Neuronal stem cell (in vitro differentiated cells): ENCODE measurements around the gene SLIT3.

Source experiments
- DNase-seq: peaks from one replicate; pipeline ENCODE4 v3.0.0-alpha.2; 2013; ENCODE audit warnings: low spot score
- H2AFZ ChIP-seq: one replicate; pipeline ENCODE4 v1.6.1; 2013; ENCODE audit warnings: mild to moderate bottlenecking, low read length, inconsistent platforms
- H2AK5ac ChIP-seq: 2 replicates; pipeline ENCODE4 v1.6.1; 2013; ENCODE audit warnings: low read depth, mild to moderate bottlenecking, inconsistent platforms, low read length, moderate library complexity, mixed read lengths
- H2BK120ac ChIP-seq: 2 replicates; pipeline ENCODE4 v1.6.1; 2013; ENCODE audit warnings: low read depth, mild to moderate bottlenecking, inconsistent platforms, low read length, moderate library complexity, mixed read lengths
- H2BK12ac ChIP-seq: one replicate; pipeline ENCODE4 v1.6.1; 2013; ENCODE audit warnings: low read length, inconsistent platforms
- H2BK15ac ChIP-seq: 2 replicates; pipeline ENCODE4 v1.6.1; 2013; ENCODE audit warnings: mild to moderate bottlenecking, low read length, inconsistent platforms, mixed read lengths
- H2BK5ac ChIP-seq: one replicate; pipeline ENCODE4 v1.6.1; 2013; ENCODE audit warnings: inconsistent platforms, mild to moderate bottlenecking, low read length, moderate library complexity
- H3K14ac ChIP-seq: one replicate; pipeline ENCODE4 v1.6.1; 2013; ENCODE audit warnings: low read length, inconsistent platforms
- H3K18ac ChIP-seq: 2 replicates; pipeline ENCODE4 v1.6.1; 2013; ENCODE audit warnings: low read length, inconsistent platforms
- H3K23ac ChIP-seq: 2 replicates; pipeline ENCODE4 v1.6.1; 2013; ENCODE audit warnings: low read depth, mild to moderate bottlenecking, mixed read lengths, low read length, inconsistent platforms; ENCODE audit not compliant: poor library complexity
- H3K27ac ChIP-seq: replicated peaks from 3 replicates; pipeline ENCODE4 v1.5.1; 2013; ENCODE audit warnings: low read length, inconsistent platforms
- H3K27me3 ChIP-seq, 3 experiments: 2 replicates each; pipeline ENCODE4 v1.6.1; 2013; ENCODE audit warnings: low read length in 3 of 3, mild to moderate bottlenecking in 2 of 3, inconsistent platforms in 1 of 3, low read depth in 1 of 3, mixed read lengths in 1 of 3, moderate library complexity in 1 of 3; ENCODE audit not compliant: control insufficient read depth in 3 of 3, insufficient read depth in 3 of 3
- H3K36me3 ChIP-seq, 2 donors: replicated peaks in 1 of 2; 2 replicates each; pipeline ENCODE4 v1.6.1; 2013; ENCODE audit warnings: low read length in 2 of 2; ENCODE audit not compliant: control insufficient read depth in 2 of 2, insufficient read depth in 2 of 2
- H3K4ac ChIP-seq: 2 replicates; pipeline ENCODE4 v1.6.1; 2013; ENCODE audit warnings: inconsistent platforms, mild to moderate bottlenecking, low read length, moderate library complexity
- H3K4me1 ChIP-seq, 2 donors: 1 replicate in 1 of 2; 2 replicates in 1 of 2; pipeline ENCODE4 v1.6.1; 2013; ENCODE audit warnings: low read length in 2 of 2, low read depth in 1 of 2; ENCODE audit not compliant: control insufficient read depth in 2 of 2, insufficient read depth in 1 of 2
- H3K4me2 ChIP-seq: one replicate; pipeline ENCODE4 v1.6.1; 2013; ENCODE audit warnings: mild to moderate bottlenecking, low read length, inconsistent platforms; ENCODE audit not compliant: insufficient read depth, poor library complexity, severe bottlenecking
- H3K4me3 ChIP-seq, 2 donors: 2 replicates each; pipeline ENCODE4 v1.5.1; 2013; ENCODE audit warnings: low read length in 2 of 2, mild to moderate bottlenecking in 2 of 2, inconsistent platforms in 1 of 2, moderate library complexity in 1 of 2
- H3K79me1 ChIP-seq: one replicate; pipeline ENCODE4 v1.6.1; 2013; ENCODE audit warnings: low read depth, mild to moderate bottlenecking, inconsistent platforms, low read length, moderate library complexity
- H3K9ac ChIP-seq: one replicate; pipeline ENCODE4 v1.6.1; 2013; ENCODE audit warnings: mild to moderate bottlenecking, low read depth, low read length, inconsistent platforms; ENCODE audit not compliant: poor library complexity
- H3K9me3 ChIP-seq, 2 donors: replicated peaks in 1 of 2; 2 replicates each; pipeline versions ENCODE3 to v1.6.1; 2013; ENCODE audit warnings: low read length in 2 of 2, mild to moderate bottlenecking in 2 of 2, inconsistent platforms in 1 of 2, low read depth in 1 of 2, mixed read lengths in 1 of 2, moderate library complexity in 1 of 2; ENCODE audit not compliant: control insufficient read depth in 2 of 2, insufficient read depth in 1 of 2
- H4K8ac ChIP-seq: one replicate; pipeline ENCODE4 v1.6.1; 2013; ENCODE audit warnings: low read depth, mild to moderate bottlenecking, inconsistent platforms, low read length, moderate library complexity
- H4K91ac ChIP-seq: one replicate; pipeline ENCODE4 v1.6.1; 2013; ENCODE audit warnings: low read length, low read depth, mild to moderate bottlenecking, inconsistent platforms; ENCODE audit not compliant: poor library complexity
- WGBS, 2 donors: extraction: QIAGEN DNeasy Blood & Tissue Kit; methylation state at CpG; one replicate each; pipeline ENCODE4 v1.1.7; 2013; ENCODE audit warnings: missing lambda C conversion rate in 2 of 2, mixed read lengths in 1 of 2; ENCODE audit not compliant: insufficient read length in 2 of 2, insufficient replicate concordance in 1 of 2; ENCODE audit errors: extremely low coverage in 2 of 2; 5-methylcytosine and 5-hydroxymethylcytosine counted together

The SLIT3 gene

DNA sequence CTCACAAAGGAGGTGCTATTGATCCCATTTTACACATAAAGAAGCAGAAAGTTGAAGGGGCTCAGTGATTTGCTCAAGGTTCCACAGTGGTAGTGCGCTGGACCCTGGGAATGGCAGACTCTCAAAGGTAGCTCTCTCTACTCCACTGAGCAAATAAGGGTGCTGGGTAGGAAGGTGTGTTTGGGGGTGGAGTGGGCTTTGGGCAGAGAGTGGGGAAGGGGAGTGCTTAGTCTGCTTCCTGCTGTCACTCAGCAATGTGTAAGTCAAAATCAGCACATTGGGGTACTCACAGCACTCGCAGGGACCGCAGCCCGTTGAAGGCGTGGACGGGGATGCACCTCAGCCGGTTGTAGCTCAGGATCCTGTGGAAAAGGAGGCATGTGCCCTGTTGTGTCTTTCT, 579.0 kb downstream of the SLIT3 start:
- Histone ChIP-seq H3K4me3 (no peak overlapping the region), H3K9ac (no peak overlapping the region), H3K4me1 (no peaks in the 10 kb centered on the region), H4K91ac (no peak overlapping the region), H3K27me3 (peaks cover 0 to 3% (median 0%) of the 10 kb centered on the region in 3 experiments), H2AK5ac (no peak overlapping the region), H3K79me1 (no peaks in the 10 kb centered on the region), H4K8ac (no peak overlapping the region), H3K9me3 (no peaks in the 10 kb centered on the region), H3K14ac (no peak overlapping the region), H2BK15ac (no peak overlapping the region), H3K18ac (no peak overlapping the region), H2BK120ac (no peak overlapping the region), H3K4ac (no peak overlapping the region), H3K23ac (no peak overlapping the region), H2BK12ac (no peak overlapping the region), H3K27ac (no peak overlapping the region), H2AFZ (no peak overlapping the region), H2BK5ac (no peak overlapping the region), H3K36me3 (no peaks in the 10 kb centered on the region), H3K4me2 (no peak overlapping the region)
- no peak for DNase-seq
- WGBS, 2 donors: no CpG with 5 or more reads among the region's 7 CpGs

DNA sequence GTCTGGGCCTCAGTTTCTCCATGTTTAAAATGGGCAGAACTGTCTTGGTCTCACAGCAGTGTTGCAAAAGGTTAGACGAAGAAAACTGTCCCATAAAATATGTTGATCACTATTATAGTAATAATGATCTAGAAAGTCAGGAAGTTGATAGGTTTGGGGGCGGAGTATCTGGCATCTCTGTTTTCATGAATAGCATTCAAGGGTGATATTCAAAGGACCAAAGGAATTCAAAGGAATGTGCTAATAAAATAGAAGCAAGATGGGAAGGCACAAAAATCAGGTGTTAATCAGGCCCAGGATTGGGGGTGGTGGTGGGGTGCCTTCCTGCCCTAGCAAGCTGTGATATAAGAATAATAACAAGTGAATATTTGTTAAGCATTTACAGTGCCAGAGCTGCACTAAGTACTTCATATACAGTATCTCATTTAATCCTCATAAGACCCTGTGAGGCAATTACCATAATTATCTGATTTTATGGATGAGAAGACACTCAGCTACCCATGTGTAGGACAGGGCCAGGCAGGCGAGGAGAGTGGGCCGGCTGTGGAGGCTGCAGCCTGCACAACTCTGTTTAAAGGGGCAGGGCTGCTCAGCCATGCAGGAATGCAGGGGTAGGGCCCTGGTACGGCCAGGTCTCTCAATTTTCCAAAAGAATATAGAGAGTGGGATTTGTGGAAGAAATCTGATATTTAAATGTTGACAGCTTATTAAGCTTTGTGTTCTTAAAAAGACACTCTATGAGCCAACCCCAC, 579.8 kb downstream of the SLIT3 start:
- Histone ChIP-seq H4K91ac (no peak overlapping the region), H2BK5ac (no peak overlapping the region), H3K14ac (no peak overlapping the region), H3K36me3 (no peaks in the 10 kb centered on the region), H3K79me1 (no peaks in the 10 kb centered on the region), H3K9me3 (no peaks in the 10 kb centered on the region), H3K18ac (no peak overlapping the region), H2BK120ac (no peak overlapping the region), H3K27ac (no peak overlapping the region), H3K23ac (no peak overlapping the region), H3K27me3 (peaks cover 0 to 3% (median 0%) of the 10 kb centered on the region in 3 experiments), H2BK12ac (no peak overlapping the region), H3K4me3 (no peak overlapping the region), H3K4ac (no peak overlapping the region), H3K4me2 (no peak overlapping the region), H3K4me1 (no peaks in the 10 kb centered on the region), H4K8ac (no peak overlapping the region), H2AFZ (no peak overlapping the region), H2BK15ac (no peak overlapping the region), H3K9ac (no peak overlapping the region), H2AK5ac (no peak overlapping the region)
- no peak for DNase-seq
- no CpG with 5 or more reads among the region's 5 CpGs for WGBS, 2 donors

DNA sequence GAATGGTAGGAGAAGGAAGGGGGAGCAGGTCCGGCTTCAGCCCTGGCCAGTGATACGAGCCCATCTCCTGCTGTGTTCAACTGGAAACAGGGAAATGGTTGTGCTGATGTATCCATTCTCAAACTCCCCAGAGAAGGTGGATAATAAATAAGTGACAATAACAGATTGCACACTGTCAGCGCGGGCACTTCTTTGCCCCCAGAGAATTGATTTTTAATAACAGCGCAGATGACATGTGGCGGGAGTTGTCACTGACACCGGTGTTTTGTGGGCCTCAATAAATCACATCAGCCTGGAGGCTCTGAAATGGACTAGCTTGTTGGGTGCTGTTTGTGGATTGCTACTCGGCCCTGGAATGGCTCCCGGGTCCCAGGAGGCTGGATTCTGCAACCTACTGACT, 580.4 kb downstream of the SLIT3 start:
- H3K27me3 ChIP-seq: peaks cover 0 to 3% (median 0%) of the 10 kb centered on the region in 3 experiments
- H3K18ac ChIP-seq: no peak overlapping the region
- no peak for DNase-seq
- H3K27ac ChIP-seq: no peak overlapping the region
- H3K79me1 ChIP-seq: no peaks in the 10 kb centered on the region
- no peaks in the 10 kb centered on the region for H3K4me1 ChIP-seq
- H2BK15ac ChIP-seq: no peak overlapping the region
- no peak overlapping the region for H4K91ac ChIP-seq
- H3K4ac ChIP-seq: no peak overlapping the region
- no peak overlapping the region for H3K4me3 ChIP-seq
- no peak overlapping the region for H2AFZ ChIP-seq
- no peak overlapping the region for H3K23ac ChIP-seq
- H2BK120ac ChIP-seq: no peak overlapping the region
- H2AK5ac ChIP-seq: no peak overlapping the region
- H3K9ac ChIP-seq: no peak overlapping the region
- H2BK12ac ChIP-seq: no peak overlapping the region
- no peak overlapping the region for H3K4me2 ChIP-seq
- WGBS, 2 donors: no CpG with 5 or more reads among the region's 9 CpGs
- no peak overlapping the region for H4K8ac ChIP-seq
- no peak overlapping the region for H2BK5ac ChIP-seq
- H3K9me3 ChIP-seq: no peaks in the 10 kb centered on the region
- no peak overlapping the region for H3K14ac ChIP-seq
- no peaks in the 10 kb centered on the region for H3K36me3 ChIP-seq

DNA sequence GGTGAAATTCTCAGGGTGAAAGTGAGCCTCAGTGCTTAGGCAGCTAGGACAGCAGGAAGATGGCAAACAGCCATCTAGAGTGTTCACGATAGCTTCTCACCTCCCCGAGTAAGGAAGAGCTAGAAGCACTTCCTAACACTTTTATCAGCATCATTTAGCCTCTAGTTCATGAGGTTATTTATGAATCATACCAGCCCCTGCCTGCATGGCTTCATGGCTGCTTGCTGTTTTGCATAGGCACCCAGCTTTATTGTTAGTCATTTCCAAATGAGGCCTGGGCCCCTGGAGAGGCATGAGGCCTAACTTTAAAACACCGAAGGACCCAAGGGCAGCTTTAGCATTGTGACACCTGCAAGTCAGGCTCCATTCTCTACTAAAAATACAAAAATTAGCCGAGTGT, 586.9 kb downstream of the SLIT3 start:
- Histone ChIP-seq H2BK12ac (no peak overlapping the region), H3K27ac (no peak overlapping the region), H2BK120ac (no peak overlapping the region), H2AK5ac (no peak overlapping the region), H3K4me1 (peaks cover 0 to 1% of the 10 kb centered on the region in 2 donors), H2BK5ac (no peak overlapping the region), H3K27me3 (peaks cover 0 to 3% (median 0%) of the 10 kb centered on the region in 3 experiments), H3K23ac (no peak overlapping the region), H3K4me2 (no peak overlapping the region), H3K79me1 (no peaks in the 10 kb centered on the region), H3K4me3 (no peak overlapping the region), H3K36me3 (no peaks in the 10 kb centered on the region), H2AFZ (no peak overlapping the region), H3K14ac (no peak overlapping the region), H3K18ac (no peak overlapping the region), H3K9me3 (no peaks in the 10 kb centered on the region), H3K9ac (no peak overlapping the region), H4K91ac (no peak overlapping the region), H3K4ac (no peak overlapping the region), H4K8ac (no peak overlapping the region), H2BK15ac (no peak overlapping the region)
- WGBS, 2 donors: no CpG with 5 or more reads among the region's 4 CpGs
- no peak for DNase-seq
